ENCODE measurements around the gene SPDYE4.
"Not testable (repeated sequence)": the region's sequence is repeated elsewhere in the genome, so short reads cannot be mapped to it uniquely, and the experiment has no call there.

Gene SPDYE4

GRCh38 chr17:8758137-8758596 lies at the start of gene SPDYE4:
SPDYE4 (minus strand) TSS chr17:8758546; CDS start chr17:8758382, 164 bp downstream.
- no peak for DNase-seq

- DNase-seq = no peak
These were observed 48.7 kb upstream of the SPDYE4 start for GRCh38 chr17:8806926-8807550.

- no peak for DNase-seq
These were observed 48.0 kb upstream of the SPDYE4 start for GRCh38 chr17:8806253-8806925.

GRCh38 chr17:8805396-8805795 lies 47.0 kb upstream of the SPDYE4 start:
- not testable (repeated sequence) for DNase-seq

GRCh38 chr17:8803531-8804420 lies 45.4 kb upstream of the SPDYE4 start:
- no peak for DNase-seq

GRCh38 chr17:8801135-8801840 lies 42.9 kb upstream of the SPDYE4 start:
- no peak for DNase-seq

GRCh38 chr17:8800656-8801055 lies 42.3 kb upstream of the SPDYE4 start:
- no peak for DNase-seq

GRCh38 chr17:8799570-8800212 lies 41.3 kb upstream of the SPDYE4 start:
- no peak for DNase-seq

- DNase-seq = no peak
These were observed 40.7 kb upstream of the SPDYE4 start, which contains the start of gene MFSD6L for GRCh38 chr17:8798846-8799569. MFSD6L (minus strand) TSS chr17:8799365; CDS start chr17:8799120, 245 bp downstream.

- no peak for DNase-seq
These were observed 40.0 kb upstream of the SPDYE4 start for GRCh38 chr17:8798176-8798845.

- DNase-seq = no peak
These were observed 39.4 kb upstream of the SPDYE4 start for GRCh38 chr17:8797621-8798175.

GRCh38 chr17:8794636-8795035 lies 36.3 kb upstream of the SPDYE4 start:
- no peak for DNase-seq

- DNase-seq = no peak
These were observed 35.3 kb upstream of the SPDYE4 start for GRCh38 chr17:8793649-8794048.

- DNase-seq = no peak
These were observed 34.3 kb upstream of the SPDYE4 start for GRCh38 chr17:8792646-8793045.

- DNase-seq = no peak
These were observed 33.5 kb upstream of the SPDYE4 start for GRCh38 chr17:8791910-8792270.

- DNase-seq = no peak
These were observed 33.0 kb upstream of the SPDYE4 start for GRCh38 chr17:8791248-8791909.

GRCh38 chr17:8789743-8790142 lies 31.4 kb upstream of the SPDYE4 start:
- no peak for DNase-seq

- no peak for DNase-seq
These were observed 30.7 kb upstream of the SPDYE4 start for GRCh38 chr17:8788998-8789397.

GRCh38 chr17:8785547-8786413 lies 27.4 kb upstream of the SPDYE4 start:
- peak; percentile 80 for DNase-seq

All from left hindlimb (tissue), 1 donor.